ENCODE data around the gene HOXC4. TPM values are rescaled to one million over a fixed set of nuclear protein-coding genes. Genes with fewer than 3 reads are reported as not detected.

The HOXC4 gene
- under 1 TPM in 1 of 2 donors, not detected in 1; 0.20 TPM for total RNA-seq

GRCh38 chr12:54053751-54054741, at the start of gene HOXC4:
TSS of gene HOXC4 (plus strand) at chr12:54053835. CDS start at chr12:54053923, 88 bp downstream.
- peak within 1 kb of the TSS in 1 of 2 donors; percentile 1 for H3K27ac ChIP-seq
- no peaks in the 10 kb centered on the region for H3K36me3 ChIP-seq
- TF ChIP-seq CTCF (IDR thresholded peaks at IDR 0.05): no peak
- peaks cover 0 to 7% of the 10 kb centered on the region in 2 donors for H3K4me1 ChIP-seq
- peak within 1 kb of the TSS; percentile 32 to 49 for H3K4me3 ChIP-seq
- H3K27me3 ChIP-seq: peaks cover 11 to 24% of the 10 kb centered on the region in 2 donors
- no peaks in the 10 kb centered on the region for H3K9me3 ChIP-seq
- no peak for DNase-seq (ENCODE audit: low spot score)

- Histone ChIP-seq H3K36me3 (no peaks in the 10 kb centered on the region), H3K9me3 (no peaks in the 10 kb centered on the region), H3K27me3 (peaks cover 60 to 64% of the 10 kb centered on the region in 2 donors), H3K27ac (no peak overlapping the region), H3K4me1 (peaks cover 0 to 27% of the 10 kb centered on the region in 2 donors), H3K4me3 (no peak overlapping the region)
- TF ChIP-seq CTCF (IDR thresholded peaks at IDR 0.05): no peak
- no peak for DNase-seq (ENCODE audit: low spot score)
Observed at GRCh38 chr12:54004063-54004840, 49.4 kb upstream of the HOXC4 start.

- no peak overlapping the region for H3K27ac ChIP-seq
- H3K4me3 ChIP-seq: no peak overlapping the region
- peaks cover 0 to 26% of the 10 kb centered on the region in 2 donors for H3K4me1 ChIP-seq
- H3K27me3 ChIP-seq: peaks cover 59 to 64% of the 10 kb centered on the region in 2 donors
- DNase-seq (ENCODE audit: low spot score): no peak
- no peaks in the 10 kb centered on the region for H3K36me3 ChIP-seq
- H3K9me3 ChIP-seq: no peaks in the 10 kb centered on the region
- TF ChIP-seq CTCF (IDR thresholded peaks at IDR 0.05): no peak
Observed at GRCh38 chr12:54004841-54005530, 48.6 kb upstream of the HOXC4 start.

- Histone ChIP-seq H3K4me3 (no peak overlapping the region), H3K36me3 (no peaks in the 10 kb centered on the region), H3K4me1 (peaks cover 0 to 21% of the 10 kb centered on the region in 2 donors), H3K27ac (no peak overlapping the region), H3K9me3 (no peaks in the 10 kb centered on the region), H3K27me3 (peaks cover 57 to 64% of the 10 kb centered on the region in 2 donors)
- DNase-seq (ENCODE audit: low spot score): no peak
- no peak for TF ChIP-seq CTCF (IDR thresholded peaks at IDR 0.05)
Observed at GRCh38 chr12:54005531-54005852, 48.1 kb upstream of the HOXC4 start.

- Histone ChIP-seq H3K27me3 (peaks cover 51 to 62% of the 10 kb centered on the region in 2 donors), H3K27ac (no peak overlapping the region), H3K9me3 (no peaks in the 10 kb centered on the region), H3K4me1 (peaks cover 0 to 18% of the 10 kb centered on the region in 2 donors), H3K4me3 (peak overlapping the region in 1 of 2 donors; percentile 30), H3K36me3 (no peaks in the 10 kb centered on the region)
- DNase-seq (ENCODE audit: low spot score): peak; percentile 91
- TF ChIP-seq CTCF (IDR thresholded peaks at IDR 0.05): peak; percentile 86 to 98
Observed at GRCh38 chr12:54005853-54006558, 47.6 kb upstream of the HOXC4 start.

All from right atrium auricular region (tissue), 2 donors.